GM18519 (cell line): ENCODE data around the gene TMEM91.

Experiments
- ATAC-seq: cut with Tn5 transposase; IDR thresholded peaks from one replicate; pipeline ENCODE4 v1.9.1; 2021; ENCODE audit warnings: mild to moderate bottlenecking, moderate library complexity; ENCODE audit not compliant: unreplicated experiment, low FRiP score

Gene TMEM91

DNA sequence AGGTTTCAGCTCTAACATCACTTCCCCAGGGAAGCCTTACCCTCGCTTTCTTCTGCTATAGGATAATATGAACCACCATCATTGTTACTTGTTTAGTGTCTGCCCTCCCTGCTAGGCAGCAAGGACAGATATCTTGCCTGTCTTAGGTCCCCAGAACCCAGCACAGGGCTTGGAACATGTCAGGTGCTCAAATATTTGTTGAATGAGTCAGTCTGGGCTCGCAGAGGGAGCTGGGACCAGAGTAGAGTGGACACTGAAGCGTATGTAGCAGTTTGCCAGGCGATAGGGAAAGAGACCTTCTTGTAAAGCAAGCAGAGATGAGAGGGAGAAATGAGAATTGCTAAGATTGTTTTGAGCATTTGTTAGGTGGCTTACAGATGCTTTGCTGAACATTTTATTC lies 33.0 kb downstream of the TMEM91 start:
- ATAC-seq = no peak

DNA sequence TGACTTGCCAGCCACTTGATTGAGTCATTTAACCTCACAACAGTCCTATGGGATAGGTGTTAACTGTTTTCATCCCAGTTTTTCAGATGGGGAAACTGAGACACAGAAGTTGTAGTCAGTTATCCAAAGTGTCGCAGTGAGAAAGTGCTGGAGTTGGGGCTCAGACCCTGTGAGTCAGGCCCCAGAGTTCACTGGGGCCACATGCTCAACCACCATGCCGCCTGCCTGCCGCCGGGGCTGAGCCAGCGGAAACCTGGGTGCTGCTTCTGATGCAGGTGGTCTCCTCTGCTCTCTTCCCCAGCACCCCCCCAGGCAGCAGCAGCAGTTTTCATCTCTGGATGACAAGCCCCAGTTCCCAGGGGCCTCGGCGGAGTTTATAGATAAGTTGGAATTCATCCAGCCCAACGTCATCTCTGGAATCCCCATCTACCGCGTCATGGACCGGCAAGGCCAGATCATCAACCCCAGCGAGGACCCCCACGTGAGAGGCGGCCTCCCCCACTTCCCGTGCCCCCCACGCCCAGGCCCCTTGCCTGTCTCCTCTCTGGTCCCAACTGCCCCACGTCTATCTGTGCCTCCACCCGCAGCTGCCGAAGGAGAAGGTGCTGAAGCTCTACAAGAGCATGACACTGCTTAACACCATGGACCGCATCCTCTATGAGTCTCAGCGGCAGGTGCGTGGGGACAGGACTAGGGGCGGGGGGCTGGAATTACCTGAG lies 34.2 kb downstream of the TMEM91 start:
- no peak for ATAC-seq

- ATAC-seq = no peak
Measured at GRCh38 chr19:41411100-41411967, 35.0 kb downstream of the TMEM91 start.

GRCh38 chr19:41411968-41412265 lies 35.6 kb downstream of the TMEM91 start:
- ATAC-seq = no peak

GRCh38 chr19:41412953-41413352 lies 36.6 kb downstream of the TMEM91 start:
- ATAC-seq = no peak

GRCh38 chr19:41413947-41414346 lies 37.6 kb downstream of the TMEM91 start:
- no peak for ATAC-seq

GRCh38 chr19:41414461-41414860 lies 38.1 kb downstream of the TMEM91 start:
- no peak for ATAC-seq

DNA sequence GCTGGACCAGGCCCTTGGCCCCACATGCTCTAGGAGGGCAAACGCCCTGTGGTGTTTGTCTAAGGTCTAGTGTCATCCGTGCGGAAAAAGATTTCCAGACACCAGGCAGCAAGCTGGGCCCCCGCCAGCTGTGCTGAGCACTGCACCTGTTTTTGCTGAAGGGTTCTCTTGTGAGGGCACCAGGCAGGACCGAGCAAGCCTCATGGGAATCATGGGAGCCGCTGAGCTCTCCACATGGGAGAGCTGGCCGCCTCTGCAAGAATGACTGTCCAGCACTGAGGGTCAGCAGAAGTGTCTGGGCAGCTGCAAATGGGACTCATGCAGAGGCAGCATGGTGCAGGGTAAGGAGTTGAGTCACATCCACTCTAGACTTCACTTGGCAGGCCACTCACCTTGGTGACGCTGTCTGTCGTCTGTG lies 38.8 kb downstream of the TMEM91 start:
- ATAC-seq = no peak

- no peak for ATAC-seq
Measured at GRCh38 chr19:41416194-41416674, 39.9 kb downstream of the TMEM91 start.

GRCh38 chr19:41420101-41420880 lies 44.0 kb downstream of the TMEM91 start:
- no peak for ATAC-seq

DNA sequence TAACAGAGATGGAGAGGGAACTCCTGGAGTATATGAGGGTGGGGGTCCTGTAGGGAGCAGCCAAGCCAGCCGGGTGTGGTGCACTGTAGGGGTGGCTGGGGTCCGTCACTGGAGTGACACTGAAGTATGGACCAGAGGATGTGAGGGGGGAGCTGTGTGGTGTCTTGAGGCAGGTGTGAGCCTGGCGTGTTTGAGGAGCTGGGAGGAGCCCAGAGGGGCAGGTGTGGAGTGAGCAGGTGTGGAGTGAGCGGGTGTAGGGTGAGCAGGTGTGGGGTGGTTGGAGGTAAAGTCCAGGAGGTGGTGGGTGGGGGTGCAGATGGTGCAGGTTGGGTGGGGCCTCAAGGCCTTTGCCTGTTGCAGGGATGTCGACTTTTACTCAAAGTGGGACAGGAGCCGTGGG lies 45.0 kb downstream of the TMEM91 start:
- no peak for ATAC-seq

GRCh38 chr19:41421973-41422372 lies 45.6 kb downstream of the TMEM91 start:
- ATAC-seq = no peak

DNA sequence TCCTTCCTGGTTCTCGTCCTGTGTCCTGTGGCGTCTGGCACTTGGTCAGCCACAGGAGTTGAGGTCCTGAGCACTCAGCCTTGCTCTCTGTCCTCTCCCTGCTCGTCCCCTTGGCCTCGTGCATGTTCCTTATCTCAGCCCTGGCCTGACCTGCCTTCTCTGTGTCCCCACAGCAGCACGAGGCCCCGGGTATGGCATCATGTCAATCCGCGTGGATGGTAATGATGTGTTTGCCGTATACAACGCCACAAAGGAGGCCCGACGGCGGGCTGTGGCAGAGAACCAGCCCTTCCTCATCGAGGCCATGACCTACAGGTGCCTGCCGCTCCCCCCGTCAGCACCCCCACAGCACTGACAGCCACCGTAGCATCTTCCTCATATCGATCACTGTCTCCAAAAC lies 46.1 kb downstream of the TMEM91 start:
- ATAC-seq = no peak

DNA sequence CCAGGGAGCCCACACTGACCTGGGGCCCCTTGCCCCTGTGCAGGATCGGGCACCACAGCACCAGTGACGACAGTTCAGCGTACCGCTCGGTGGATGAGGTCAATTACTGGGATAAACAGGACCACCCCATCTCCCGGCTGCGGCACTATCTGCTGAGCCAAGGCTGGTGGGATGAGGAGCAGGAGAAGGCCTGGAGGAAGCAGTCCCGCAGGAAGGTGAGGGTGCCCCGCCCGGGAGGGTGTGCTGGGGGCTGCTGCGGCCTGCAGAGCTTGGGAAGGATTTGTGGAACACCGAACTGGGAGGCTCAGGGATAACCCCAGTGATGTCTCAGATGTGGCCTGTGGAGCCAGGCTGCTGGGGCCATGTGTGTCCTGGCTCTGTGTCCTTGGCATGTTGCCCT lies 46.6 kb downstream of the TMEM91 start:
- no peak for ATAC-seq

- no peak for ATAC-seq
Measured at GRCh38 chr19:41424335-41425173, 48.2 kb downstream of the TMEM91 start.

- no peak for ATAC-seq
Measured at GRCh38 chr19:41425174-41426115, 49.1 kb downstream of the TMEM91 start.

- no peak for ATAC-seq
Measured at GRCh38 chr19:41426116-41426841, 49.9 kb downstream of the TMEM91 start.

DNA sequence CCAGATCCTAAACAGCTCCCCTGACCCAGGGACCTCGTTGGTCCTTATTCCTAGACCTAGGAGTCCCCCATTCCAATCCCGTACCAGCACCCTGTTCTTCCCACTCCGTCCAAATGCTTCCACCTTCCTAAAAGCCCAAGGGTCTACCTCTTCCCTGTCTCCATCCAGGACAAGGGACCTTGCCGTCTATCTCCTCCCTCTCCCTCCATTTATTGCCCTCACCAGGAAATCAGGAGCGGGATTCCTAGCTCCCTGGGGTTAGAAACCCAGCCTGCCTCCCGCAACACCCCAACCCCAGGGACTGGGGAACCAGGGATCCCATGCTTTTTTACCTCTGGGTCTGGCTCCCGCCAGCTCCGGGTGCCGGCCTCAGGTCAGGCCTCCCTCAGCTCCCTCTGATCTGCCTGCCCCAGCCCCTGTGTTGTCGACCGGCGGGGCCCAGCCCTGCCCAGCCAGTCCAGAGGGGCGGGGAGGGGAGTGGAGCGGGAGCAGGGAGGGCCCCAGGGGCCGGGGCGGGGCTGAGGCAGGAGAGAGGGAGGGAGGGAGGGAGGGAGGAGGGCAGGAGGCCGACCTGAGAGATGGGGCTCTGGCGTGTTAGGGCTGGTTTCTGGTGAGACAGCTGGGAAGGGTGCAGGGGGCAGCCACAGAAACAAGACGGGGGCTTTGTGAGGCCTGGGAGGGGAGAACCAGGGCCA lies 50.8 kb downstream of the TMEM91 start, which contains the start of gene B3GNT8:
Gene B3GNT8 (minus strand): TSS at position 423 of the 695 bp plus-strand sequence. CDS start 596 bp downstream, outside the sequence.
- no peak for ATAC-seq
